RWPE2 (cell line): Measurements from ENCODE around the gene NPLOC4.

Experiments
- ATAC-seq: fragments of 200-7000 bp; cut with Tn5 transposase; 3 replicates; pipeline ENCODE4 v1.9.1; 2021; ENCODE audit warnings: low read depth
- DNase-seq: peaks from one replicate; pipeline ENCODE4 v3.0.0-alpha.2; 2020; ENCODE audit warnings: low spot score
- H3K27ac ChIP-seq: fragments of 450-650 bp; 2 replicates; pipeline ENCODE4 v1.5.1; 2017; ENCODE audit warnings: mild to moderate bottlenecking; ENCODE audit not compliant: poor library complexity, severe bottlenecking
- H3K27me3 ChIP-seq: fragments of 250-450 bp; sonication (Bioruptor Pico); 2 replicates; pipeline ENCODE4 v1.5.1; 2021; ENCODE audit warnings: mild to moderate bottlenecking, moderate library complexity; ENCODE audit not compliant: insufficient read depth, poor library complexity, severe bottlenecking
- H3K36me3 ChIP-seq: fragments of 250-450 bp; sonication (Bioruptor Pico); 2 replicates; pipeline ENCODE4 v1.5.1; 2020; ENCODE audit warnings: low read depth, mild to moderate bottlenecking, moderate library complexity
- H3K4me1 ChIP-seq: fragments of 250-450 bp; sonication (Bioruptor Pico); 2 replicates; pipeline ENCODE4 v1.5.1; 2021; ENCODE audit warnings: mild to moderate bottlenecking, moderate library complexity; ENCODE audit not compliant: insufficient read depth, poor library complexity, severe bottlenecking
- H3K4me3 ChIP-seq: fragments of 250-450 bp; sonication (Bioruptor Pico); 2 replicates; pipeline ENCODE4 v1.5.1; 2021; ENCODE audit warnings: mild to moderate bottlenecking, moderate library complexity; ENCODE audit not compliant: severe bottlenecking
- H3K9me3 ChIP-seq: fragments of 250-450 bp; sonication (Bioruptor Pico); 2 replicates; pipeline ENCODE4 v1.5.1; 2021; ENCODE audit warnings: mild to moderate bottlenecking, moderate library complexity; ENCODE audit not compliant: severe bottlenecking
- CTCF ChIP-seq: fragments of 450-650 bp; IDR thresholded peaks from one replicate; pipeline ENCODE4 v1.5.1; 2017; ENCODE audit warnings: mild to moderate bottlenecking, moderate library complexity; ENCODE audit not compliant: poor library complexity, severe bottlenecking

NPLOC4 gene

GRCh38 chr17:81656835-81657234, 19.9 kb upstream of the NPLOC4 start:
- no peak overlapping the region for H3K27ac ChIP-seq
- TF ChIP-seq CTCF: no peak
- no peaks in the 10 kb centered on the region for H3K9me3 ChIP-seq
- no peak for DNase-seq
- no peak overlapping the region for H3K4me3 ChIP-seq
- H3K4me1 ChIP-seq: peaks cover 8% of the 10 kb centered on the region
- H3K27me3 ChIP-seq: no peaks in the 10 kb centered on the region
- no peaks in the 10 kb centered on the region for H3K36me3 ChIP-seq
- ATAC-seq: no peak

GRCh38 chr17:81656118-81656743, 19.3 kb upstream of the NPLOC4 start, which contains the start of gene PDE6G:
Gene PDE6G (minus strand): TSS chr17:81656542. CDS start chr17:81653305, 3,237 bp downstream.
- no peak within 1 kb of the TSS for H3K4me3 ChIP-seq

GRCh38 chr17:81655378-81656117, 18.6 kb upstream of the NPLOC4 start:
- DNase-seq: no peak
- Histone ChIP-seq H3K4me3 (no peak overlapping the region), H3K27me3 (no peaks in the 10 kb centered on the region), H3K4me1 (peaks cover 8% of the 10 kb centered on the region), H3K27ac (no peak overlapping the region), H3K9me3 (no peaks in the 10 kb centered on the region), H3K36me3 (no peaks in the 10 kb centered on the region)
- no peak for TF ChIP-seq CTCF
- ATAC-seq: no peak

More at GRCh38 chr17:81656118-81656743, 19.3 kb upstream of the NPLOC4 start, which contains the start of gene PDE6G:
- no peaks in the 10 kb centered on the region for H3K27me3 ChIP-seq
- ATAC-seq (no peak), DNase-seq (no peak)
- TF ChIP-seq CTCF: no peak
- peaks cover 8% of the 10 kb centered on the region for H3K4me1 ChIP-seq
- H3K36me3 ChIP-seq: no peaks in the 10 kb centered on the region
- no peaks in the 10 kb centered on the region for H3K9me3 ChIP-seq
- no peak within 1 kb of the TSS for H3K27ac ChIP-seq

- H3K9me3 ChIP-seq: peaks cover 6% of the 10 kb centered on the region
- H3K27me3 ChIP-seq: peaks cover 13% of the 10 kb centered on the region
- no peak for TF ChIP-seq CTCF
- no peak overlapping the region for H3K27ac ChIP-seq
- ATAC-seq (no peak), DNase-seq (no peak)
- no peaks in the 10 kb centered on the region for H3K36me3 ChIP-seq
- no peak overlapping the region for H3K4me3 ChIP-seq
- H3K4me1 ChIP-seq: no peaks in the 10 kb centered on the region
Measured at GRCh38 chr17:81652906-81653771, 16.2 kb upstream of the NPLOC4 start.
